ENCODE data around the gene FLCN.

FLCN gene

DNA sequence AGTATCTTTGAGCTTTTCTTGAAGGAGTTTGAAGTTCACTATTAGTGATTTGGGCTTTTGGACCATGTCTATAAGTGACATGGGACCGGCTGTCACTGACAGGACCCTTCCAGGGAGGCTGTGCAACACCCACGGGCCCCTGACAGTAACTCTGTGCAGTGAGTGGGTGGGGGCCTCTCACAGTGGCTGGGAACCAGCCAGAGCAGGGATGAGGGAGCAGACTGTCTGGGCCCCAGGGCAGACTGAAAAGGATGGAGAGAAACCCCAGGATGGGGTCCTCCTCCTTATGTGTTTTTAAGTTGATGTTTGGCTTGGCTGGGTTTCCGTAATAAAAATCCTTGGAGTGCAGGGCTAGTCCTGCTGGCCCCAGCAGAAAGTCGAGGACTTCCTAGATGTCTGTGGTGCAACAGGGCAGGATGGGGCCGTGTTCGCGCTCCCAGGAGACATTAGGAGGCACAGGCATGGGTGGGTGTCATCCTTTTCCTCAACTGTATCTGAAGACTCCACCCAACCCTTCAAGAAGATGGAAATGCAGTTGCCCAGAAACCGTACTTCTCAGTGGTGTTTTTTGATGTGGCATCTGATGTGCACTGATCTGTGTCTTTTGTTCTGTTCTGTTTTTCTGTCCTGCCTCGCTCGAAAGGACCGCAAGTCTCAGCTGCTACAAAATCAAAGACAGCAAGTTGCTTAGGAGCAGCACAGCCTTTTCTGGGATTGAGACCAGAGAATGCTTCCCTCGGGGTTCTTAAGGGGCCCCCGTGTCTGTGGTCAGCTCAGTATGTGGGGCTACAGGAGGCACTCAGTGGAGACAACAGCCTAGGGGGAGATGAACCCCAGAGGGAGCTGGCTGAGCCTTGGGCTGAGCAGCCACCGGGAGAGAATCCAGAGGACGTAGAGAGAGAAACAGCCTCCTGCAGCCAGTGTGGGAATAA, 55.0 kb downstream of the FLCN start:
- TF ChIP-seq, protein P1, sequence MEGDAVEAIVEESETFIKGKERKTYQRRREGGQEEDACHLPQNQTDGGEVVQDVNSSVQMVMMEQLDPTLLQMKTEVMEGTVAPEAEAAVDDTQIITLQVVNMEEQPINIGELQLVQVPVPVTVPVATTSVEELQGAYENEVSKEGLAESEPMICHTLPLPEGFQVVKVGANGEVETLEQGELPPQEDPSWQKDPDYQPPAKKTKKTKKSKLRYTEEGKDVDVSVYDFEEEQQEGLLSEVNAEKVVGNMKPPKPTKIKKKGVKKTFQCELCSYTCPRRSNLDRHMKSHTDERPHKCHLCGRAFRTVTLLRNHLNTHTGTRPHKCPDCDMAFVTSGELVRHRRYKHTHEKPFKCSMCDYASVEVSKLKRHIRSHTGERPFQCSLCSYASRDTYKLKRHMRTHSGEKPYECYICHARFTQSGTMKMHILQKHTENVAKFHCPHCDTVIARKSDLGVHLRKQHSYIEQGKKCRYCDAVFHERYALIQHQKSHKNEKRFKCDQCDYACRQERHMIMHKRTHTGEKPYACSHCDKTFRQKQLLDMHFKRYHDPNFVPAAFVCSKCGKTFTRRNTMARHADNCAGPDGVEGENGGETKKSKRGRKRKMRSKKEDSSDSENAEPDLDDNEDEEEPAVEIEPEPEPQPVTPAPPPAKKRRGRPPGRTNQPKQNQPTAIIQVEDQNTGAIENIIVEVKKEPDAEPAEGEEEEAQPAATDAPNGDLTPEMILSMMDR (IDR thresholded peaks at IDR 0.05), result no peak
- Histone ChIP-seq H3K27ac (no peak overlapping the region), H3K4me1 (ENCODE audit: control insufficient read depth in 1 of 2, insufficient read depth in 1 of 2, low read depth in 1 of 2, low read length in 1 of 2) (peaks cover 45 to 48% of the 10 kb centered on the region in 2 experiments), H3K9me3 (no peaks in the 10 kb centered on the region), H3K4me3 (ENCODE audit: low read depth in 1 of 2, low read length in 1 of 2) (no peak overlapping the region), H3K36me3 (peaks cover 58% of the 10 kb centered on the region), H3K27me3 (no peaks in the 10 kb centered on the region)

DNA sequence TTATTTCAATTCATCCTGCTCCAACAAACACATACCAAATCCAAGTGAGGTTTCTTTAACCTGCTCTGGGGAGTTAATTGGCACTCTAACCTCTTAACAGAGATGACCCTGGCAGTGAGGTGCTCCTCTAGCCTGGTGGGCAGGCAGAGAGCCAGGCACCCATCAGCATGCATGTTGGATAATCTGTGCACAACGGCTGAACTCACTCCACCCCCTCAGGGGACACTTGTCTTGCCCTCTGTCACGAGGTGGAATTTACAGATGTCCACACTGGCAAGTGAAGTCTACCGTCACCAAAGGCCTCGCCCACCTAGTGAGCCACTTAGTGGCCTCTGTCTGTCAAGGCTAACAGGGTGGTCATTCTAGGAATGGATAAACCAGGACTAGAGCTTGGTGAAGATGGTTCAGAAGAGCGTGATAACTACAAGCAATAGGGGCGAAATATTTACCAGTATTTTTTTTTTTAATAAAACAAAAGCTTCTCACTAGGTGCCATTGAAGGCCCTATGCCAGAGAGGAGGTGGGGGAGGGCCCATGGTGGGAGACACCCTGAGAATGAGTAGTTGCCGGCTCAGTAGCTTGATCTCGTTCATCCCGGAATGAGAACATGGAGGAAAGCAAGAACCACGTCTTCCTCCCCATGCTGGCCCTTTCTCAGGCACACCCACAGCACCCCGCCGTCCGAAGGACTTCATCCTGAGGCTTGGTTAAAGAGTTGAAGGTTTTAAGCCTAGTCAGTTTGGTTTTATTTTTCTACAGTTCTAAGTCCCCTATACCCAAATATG, 56.0 kb downstream of the FLCN start:
- H3K36me3 ChIP-seq, result peaks cover 63% of the 10 kb centered on the region
- no peak overlapping the region for H3K4me3 ChIP-seq (ENCODE audit: low read depth in 1 of 2, low read length in 1 of 2)
- no peak overlapping the region for H3K27ac ChIP-seq
- TF ChIP-seq, protein P1 (IDR thresholded peaks at IDR 0.05), result no peak
- no peaks in the 10 kb centered on the region for H3K27me3 ChIP-seq
- H3K9me3 ChIP-seq, result no peaks in the 10 kb centered on the region
- H3K4me1 ChIP-seq (ENCODE audit: control insufficient read depth in 1 of 2, insufficient read depth in 1 of 2, low read depth in 1 of 2, low read length in 1 of 2), result peaks cover 43 to 48% of the 10 kb centered on the region in 2 experiments

DNA sequence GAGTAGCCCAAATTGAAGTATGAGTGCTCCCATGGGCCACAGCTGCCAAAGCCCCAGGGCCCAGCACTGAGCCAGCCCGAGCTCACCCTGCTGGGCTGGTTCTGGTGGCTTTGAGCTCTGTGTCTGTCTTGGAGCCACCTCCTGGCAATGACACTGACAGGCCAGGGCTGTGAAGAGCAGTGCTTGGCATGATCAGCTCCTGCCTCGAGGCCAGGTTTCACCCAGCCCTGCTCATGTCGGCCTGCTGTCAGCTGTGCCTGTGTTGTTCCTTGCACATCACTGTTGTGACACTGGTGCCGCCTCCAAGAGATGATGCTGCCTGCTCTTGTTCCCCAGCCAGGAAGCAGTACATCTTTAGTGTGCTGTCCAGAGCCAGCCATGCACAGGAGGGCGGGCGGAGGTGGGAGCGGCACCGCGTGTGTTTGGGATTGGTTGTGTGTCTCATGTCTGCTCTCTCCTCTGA, 56.8 kb downstream of the FLCN start:
- Histone ChIP-seq H3K4me1 (ENCODE audit: control insufficient read depth in 1 of 2, insufficient read depth in 1 of 2, low read depth in 1 of 2, low read length in 1 of 2) (peaks cover 43 to 47% of the 10 kb centered on the region in 2 experiments), H3K27me3 (no peaks in the 10 kb centered on the region), H3K27ac (no peak overlapping the region), H3K4me3 (ENCODE audit: low read depth in 1 of 2, low read length in 1 of 2) (no peak overlapping the region), H3K36me3 (peaks cover 66% of the 10 kb centered on the region), H3K9me3 (no peaks in the 10 kb centered on the region)
- TF ChIP-seq, protein P1 (IDR thresholded peaks at IDR 0.05), result no peak

DNA sequence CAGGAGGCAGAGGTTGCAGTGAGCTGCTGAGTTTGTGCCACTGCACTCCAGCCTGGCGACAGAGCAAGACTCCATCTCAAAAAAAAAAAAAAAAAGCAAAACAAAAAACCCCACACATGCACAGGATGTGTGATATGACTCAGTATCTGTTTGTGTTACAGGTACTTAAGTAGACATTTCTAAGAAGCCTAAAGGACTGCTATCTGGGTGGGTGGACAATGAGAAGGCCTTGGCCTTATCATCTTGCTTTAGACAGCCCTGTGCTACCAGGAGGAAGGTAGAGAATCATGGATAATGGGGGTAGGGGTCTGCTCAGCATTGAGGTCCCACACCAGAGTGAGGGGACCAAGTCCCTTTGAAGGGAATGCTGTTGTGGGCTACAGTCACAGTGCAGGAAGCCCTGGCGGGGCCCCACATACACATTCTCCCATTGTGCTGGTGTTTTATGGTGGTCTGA, 57.6 kb downstream of the FLCN start:
- H3K4me3 ChIP-seq (ENCODE audit: low read depth in 1 of 2, low read length in 1 of 2), result no peak overlapping the region
- peaks cover 37 to 39% of the 10 kb centered on the region in 2 experiments for H3K4me1 ChIP-seq (ENCODE audit: control insufficient read depth in 1 of 2, insufficient read depth in 1 of 2, low read depth in 1 of 2, low read length in 1 of 2)
- H3K36me3 ChIP-seq, result peaks cover 72% of the 10 kb centered on the region
- H3K27ac ChIP-seq, result no peak overlapping the region
- no peaks in the 10 kb centered on the region for H3K9me3 ChIP-seq
- no peaks in the 10 kb centered on the region for H3K27me3 ChIP-seq
- TF ChIP-seq, protein P1 (IDR thresholded peaks at IDR 0.05), result no peak

DNA sequence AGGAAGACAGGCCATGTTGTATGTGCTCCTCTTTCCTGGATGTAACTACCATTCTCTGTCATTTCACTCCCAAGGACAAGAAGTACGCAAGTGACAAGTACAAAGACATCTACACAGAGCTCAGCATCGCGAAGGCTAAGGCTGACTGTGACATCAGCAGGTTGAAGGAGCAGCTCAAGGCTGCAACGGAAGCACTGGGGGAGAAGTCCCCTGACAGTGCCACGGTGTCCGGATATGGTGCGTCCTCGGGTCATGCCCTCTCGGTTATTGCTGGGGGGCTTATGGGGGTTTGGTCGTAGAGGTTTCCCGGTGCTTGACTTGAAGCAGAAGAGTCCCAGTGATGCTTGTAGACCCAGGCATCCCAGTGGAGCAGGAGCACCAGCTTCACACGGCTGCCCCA, 59.8 kb downstream of the FLCN start:
- peaks cover 86% of the 10 kb centered on the region for H3K36me3 ChIP-seq
- H3K9me3 ChIP-seq, result no peaks in the 10 kb centered on the region
- no peak overlapping the region for H3K27ac ChIP-seq
- H3K27me3 ChIP-seq, result no peaks in the 10 kb centered on the region
- H3K4me3 ChIP-seq (ENCODE audit: low read depth in 1 of 2, low read length in 1 of 2), result no peak overlapping the region
- peaks cover 17 to 18% of the 10 kb centered on the region in 2 experiments for H3K4me1 ChIP-seq (ENCODE audit: control insufficient read depth in 1 of 2, insufficient read depth in 1 of 2, low read depth in 1 of 2, low read length in 1 of 2)
- TF ChIP-seq, protein P1 (IDR thresholded peaks at IDR 0.05), result no peak
